ENCODE data around the gene CSMD2.

Gene CSMD2

GRCh38 chr1:33624991-33625870, 539.8 kb downstream of the CSMD2 start:
- DNase-seq = no peak

DNA sequence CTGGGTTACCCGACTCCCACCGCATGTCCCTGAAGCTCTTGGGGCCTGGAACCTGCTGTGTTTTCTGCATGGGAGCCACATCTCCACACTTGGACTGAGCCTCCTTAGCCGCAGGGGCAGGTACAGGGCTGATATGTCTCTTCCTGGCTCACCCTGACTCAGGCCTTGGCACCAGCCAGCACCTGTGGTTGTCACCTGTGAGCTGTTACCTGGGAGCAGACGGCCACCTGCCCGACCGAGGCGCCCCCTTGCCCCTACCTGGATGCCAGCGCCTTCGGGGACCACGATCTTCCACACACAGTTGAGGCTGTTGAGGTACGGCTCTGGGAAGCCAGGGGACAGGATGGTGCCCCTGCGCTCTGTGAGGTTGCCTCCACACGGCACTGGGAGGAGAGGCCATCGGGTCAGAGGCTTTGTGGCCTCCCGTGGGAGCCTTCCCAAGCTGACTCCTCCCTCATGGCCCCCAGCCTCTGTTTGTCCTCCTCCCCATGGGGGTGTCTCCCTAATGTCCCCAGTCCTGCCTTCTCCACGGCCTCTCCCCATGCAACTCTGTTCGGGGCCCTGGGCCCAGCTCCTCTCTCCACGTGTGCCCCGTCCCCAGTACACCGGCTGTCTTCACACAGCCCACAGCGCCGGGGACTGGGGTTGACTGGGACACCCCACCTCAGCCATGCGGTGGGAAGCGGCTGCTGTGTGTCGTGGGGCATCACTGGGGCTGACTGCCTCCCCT, 540.6 kb downstream of the CSMD2 start:
- DNase-seq = no peak

DNA sequence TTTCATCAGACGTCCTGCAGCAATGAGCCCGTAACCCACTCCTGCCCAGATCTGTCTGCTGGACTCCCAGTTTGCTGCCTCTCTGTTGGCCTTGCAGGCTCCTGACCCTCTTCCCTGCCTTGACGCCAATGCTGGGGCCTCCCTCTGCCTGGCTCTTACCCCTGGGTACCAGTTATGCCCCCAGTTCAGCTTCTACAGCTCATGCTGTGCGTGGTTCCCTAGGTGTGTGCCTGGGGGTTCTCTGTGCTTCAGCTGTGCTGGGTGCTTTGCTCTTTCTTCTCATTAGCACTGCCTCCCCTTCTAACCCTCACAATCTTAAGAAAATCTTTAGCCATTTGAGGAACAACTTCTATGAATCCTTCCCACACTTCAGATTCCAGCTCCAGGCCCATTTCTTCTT, 541.2 kb downstream of the CSMD2 start:
- DNase-seq = no peak

DNA sequence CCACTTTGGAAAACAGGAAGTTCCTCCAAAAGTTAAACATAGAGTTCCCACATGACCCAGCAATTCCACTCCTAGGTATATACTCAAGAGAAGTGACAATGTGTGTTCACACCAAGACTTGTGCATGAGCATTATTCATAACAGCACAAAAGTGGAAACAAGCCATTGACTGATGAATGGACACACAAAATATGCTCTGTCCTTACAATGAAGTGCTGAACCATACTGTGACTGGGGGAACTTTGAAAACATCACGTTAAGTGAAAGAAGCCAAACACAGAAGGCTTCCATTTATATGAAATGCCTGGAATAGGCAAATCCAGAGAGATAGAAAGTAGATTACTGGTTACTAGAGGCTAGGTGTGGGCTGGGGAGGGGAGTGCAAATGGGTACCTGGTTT, 542.3 kb downstream of the CSMD2 start:
- no peak for DNase-seq

DNA sequence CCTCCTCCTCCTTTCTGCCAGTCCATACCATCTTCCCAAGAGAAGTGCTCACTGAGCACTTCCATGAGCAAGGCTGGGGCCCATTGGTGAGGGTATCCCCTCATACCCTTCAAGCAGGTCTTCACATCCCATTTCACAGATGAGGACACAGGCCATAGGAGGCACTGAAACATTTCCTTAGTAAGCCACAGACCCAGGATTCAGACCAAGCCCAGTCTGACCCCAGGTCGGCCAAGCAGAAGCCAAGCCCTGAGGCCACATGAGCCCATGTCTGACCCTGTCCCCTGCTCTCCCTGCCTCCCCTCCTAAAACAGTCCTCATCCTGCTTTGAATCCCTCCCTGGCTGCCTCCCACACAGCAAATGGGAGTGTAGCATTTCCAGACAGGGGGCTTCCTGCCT, 546.4 kb downstream of the CSMD2 start:
- DNase-seq = no peak

DNA sequence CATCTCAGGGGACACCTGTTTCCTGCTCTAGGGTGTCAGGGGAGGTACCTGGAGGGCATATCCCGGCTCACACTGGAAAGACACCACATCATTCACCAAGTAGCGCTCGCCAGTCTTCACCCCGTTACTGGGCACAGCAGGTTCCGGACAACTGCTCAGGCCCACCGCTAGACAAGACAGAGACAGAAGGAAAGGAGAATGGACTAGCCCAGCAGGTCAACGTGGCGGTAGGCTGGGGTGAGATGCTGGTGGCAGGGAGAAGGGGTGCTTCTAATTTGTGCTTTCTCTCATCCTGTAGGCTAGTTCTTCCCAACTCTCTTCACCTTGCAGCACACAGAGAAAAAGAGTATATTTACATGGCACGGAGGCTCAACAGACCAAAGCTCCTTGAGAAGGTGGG, 547.6 kb downstream of the CSMD2 start:
- no peak for DNase-seq

GRCh38 chr1:33616780-33617179, 548.2 kb downstream of the CSMD2 start:
- DNase-seq = no peak

- no peak for DNase-seq
Observed at GRCh38 chr1:33615546-33615945, 549.5 kb downstream of the CSMD2 start.

- no peak for DNase-seq
Observed at GRCh38 chr1:33610864-33611455, 554.1 kb downstream of the CSMD2 start.

DNA sequence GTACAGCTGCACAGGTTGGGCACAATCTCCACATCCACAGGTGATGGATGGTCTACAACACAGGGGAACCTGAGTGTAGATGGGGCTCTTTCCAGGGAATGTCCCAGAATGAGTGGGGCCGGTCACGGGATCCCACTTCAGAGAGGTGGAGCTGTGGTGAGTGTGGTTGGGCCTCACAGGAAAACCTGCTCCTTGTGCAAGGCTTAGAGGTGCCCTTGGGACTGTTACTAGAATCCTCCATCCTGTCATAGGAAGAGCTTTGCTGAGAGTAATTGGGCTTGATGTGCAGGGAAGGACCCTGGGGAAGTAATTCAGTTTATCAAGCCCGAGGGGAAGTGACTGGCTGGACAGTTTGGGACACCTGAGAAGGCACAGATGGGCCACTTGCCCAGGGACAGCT, 554.6 kb downstream of the CSMD2 start:
- DNase-seq = no peak

DNA sequence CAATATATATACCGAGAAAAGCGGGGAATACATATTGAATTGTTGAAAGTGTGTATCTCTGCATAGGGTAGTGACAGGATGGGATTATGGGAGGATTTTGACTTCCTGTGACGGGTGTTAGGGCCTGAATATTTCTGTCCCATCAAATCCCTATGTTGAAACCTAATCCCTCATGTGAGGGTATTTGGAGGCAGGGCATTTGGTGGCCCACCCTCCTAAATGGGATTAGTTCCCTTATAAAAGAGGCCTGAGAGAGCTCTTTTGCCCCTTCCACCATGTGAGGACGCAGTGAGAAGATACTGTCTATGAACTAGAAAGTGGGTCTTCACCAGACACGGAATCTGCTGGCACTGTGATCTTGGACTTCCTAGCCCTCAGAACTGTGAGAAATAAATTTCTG, 555.3 kb downstream of the CSMD2 start:
- DNase-seq = no peak

- no peak for DNase-seq
Observed at GRCh38 chr1:33608825-33609400, 556.1 kb downstream of the CSMD2 start.

GRCh38 chr1:33607444-33608005, 557.5 kb downstream of the CSMD2 start:
- no peak for DNase-seq

- no peak for DNase-seq
Observed at GRCh38 chr1:33606272-33606671, 558.8 kb downstream of the CSMD2 start.

DNA sequence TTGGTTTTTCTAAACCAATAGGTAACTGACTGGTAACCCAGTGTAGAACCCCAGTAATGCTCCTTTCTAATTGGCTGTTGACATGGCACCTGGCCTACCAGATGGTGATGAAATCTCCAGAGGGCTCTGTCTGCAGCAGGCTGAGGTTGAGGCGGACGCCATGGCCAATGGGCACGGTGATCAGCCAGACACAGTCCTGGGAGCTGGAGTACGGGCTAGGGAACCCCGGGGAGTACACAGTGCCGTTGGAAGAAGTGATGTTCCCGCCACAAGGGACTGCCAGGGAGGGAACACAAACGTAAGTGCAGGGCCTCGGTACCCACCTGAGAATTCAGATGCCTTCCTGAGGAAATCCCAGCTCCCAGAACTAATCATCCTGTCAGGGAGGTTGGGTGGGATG, 562.8 kb downstream of the CSMD2 start:
- DNase-seq = no peak

GRCh38 chr1:33601751-33602150, 563.3 kb downstream of the CSMD2 start:
- no peak for DNase-seq

GRCh38 chr1:33599516-33600115, 565.4 kb downstream of the CSMD2 start:
- DNase-seq = no peak

DNA sequence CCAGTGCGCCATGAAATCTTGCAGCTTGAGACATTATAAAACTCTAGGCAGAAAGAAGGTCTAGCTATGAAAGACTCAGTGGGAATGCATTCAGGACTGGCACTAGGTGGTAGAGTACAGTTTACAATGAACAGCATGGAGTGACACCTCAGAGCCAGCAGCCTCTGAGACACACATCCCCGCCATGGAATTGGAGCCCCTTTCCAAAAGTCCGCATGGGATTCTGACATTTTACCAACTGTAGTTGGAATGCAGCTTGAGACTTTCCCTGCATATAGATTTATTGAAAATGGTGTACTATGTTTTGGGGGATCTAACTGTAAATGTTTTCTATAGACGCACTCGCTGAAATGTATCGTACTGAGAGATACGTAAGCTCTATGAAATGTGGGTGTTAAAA, 576.3 kb downstream of the CSMD2 start:
- DNase-seq = no peak

DNA sequence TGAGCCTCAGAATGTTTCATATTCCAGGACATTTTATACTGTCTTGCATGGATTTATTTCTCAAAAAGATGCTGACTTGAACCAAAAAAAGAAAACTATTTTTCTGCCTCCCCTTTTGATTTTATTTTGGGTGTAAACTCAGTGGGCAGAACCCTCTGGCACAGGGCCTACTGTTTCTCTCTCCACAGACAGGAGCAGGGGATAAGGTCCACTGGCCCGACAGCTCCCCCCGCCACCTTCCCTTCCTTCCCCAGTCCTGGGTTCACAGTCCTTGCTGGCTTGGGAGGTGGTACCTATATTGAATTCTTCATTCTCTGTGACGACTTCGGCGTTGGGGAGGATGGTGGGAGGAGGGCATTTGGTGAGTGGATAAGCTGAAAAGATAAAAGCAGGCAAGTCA, 578.2 kb downstream of the CSMD2 start:
- DNase-seq = no peak

- DNase-seq = no peak
Observed at GRCh38 chr1:33586106-33586505, 578.9 kb downstream of the CSMD2 start.

- DNase-seq = no peak
Observed at GRCh38 chr1:33583567-33583966, 581.5 kb downstream of the CSMD2 start.

DNA sequence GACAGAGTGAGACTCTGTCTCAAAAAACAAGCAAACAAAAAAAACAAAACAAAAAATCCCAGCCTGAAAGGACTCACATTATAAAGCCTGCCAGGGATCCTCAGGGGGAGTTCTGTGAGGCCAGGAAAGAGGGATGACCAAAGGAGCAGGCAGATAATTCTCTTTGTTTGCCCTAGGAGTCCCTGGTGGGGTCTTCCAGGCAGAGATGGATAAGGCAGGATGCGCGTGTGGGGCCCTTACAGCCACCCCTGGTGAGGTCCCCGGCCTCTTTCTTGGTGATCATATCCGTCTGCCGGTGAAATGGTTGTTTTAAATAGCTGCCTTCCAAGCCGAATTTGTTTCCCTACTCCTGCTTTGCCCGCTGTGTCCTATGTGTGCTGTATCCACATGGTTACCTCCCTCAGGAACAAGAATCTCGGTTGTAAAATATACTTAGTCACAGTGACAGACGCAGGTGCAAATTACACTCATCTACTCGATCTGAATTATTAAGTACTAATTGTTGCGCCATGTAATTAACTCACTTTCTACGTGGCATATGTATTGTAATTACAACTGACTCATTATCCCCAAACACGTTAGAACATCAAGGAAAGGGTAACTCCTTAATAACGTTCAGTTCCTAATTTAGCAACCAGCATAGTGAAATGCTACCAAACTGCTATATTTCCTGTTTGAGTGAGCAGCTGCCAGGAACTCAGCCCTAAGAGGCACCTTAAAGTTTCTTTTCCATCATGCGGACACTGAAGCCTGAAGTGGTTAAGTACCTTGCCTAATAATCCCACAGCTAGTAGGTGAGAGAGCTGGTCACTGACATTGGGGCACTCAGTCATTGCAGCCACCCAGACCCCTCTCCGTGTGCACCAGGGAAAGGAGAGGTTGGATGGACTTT, 586.2 kb downstream of the CSMD2 start:
- DNase-seq = no peak

Measured in DMS79 treated with DMSO at 0.1 percent for 48 hours (cell line).